Prostate gland (tissue), 2 donors: ENCODE data around the gene VPS13A. TPM values are rescaled to one million over a fixed set of nuclear protein-coding genes. Genes with fewer than 3 reads are reported as not detected.

Experiments used
- DNase-seq: peaks from one replicate; pipeline ENCODE4 v3.0.0-alpha.2; 2019; ENCODE audit warnings: low spot score
- H3K27ac ChIP-seq, 2 donors: fragments of 200-600 bp; sonication (generic); 2 replicates each; pipeline ENCODE4 v1.5.1; 2017 to 2019
- H3K27me3 ChIP-seq: fragments of 200-600 bp; sonication (generic); replicated peaks from 2 replicates; pipeline ENCODE4 v1.5.1; 2019; ENCODE audit not compliant: insufficient read depth
- H3K36me3 ChIP-seq, 2 donors: fragments of 200-600 bp; sonication (generic); 1 replicate in 1 of 2; 2 replicates in 1 of 2; pipeline versions ENCODE4 v1.5.1 to v1.8.1; 2017 to 2019
- H3K4me1 ChIP-seq: fragments of 200-600 bp; sonication (generic); replicated peaks from 2 replicates; pipeline ENCODE4 v1.5.1; 2019
- H3K4me3 ChIP-seq, 2 donors: fragments of 200-600 bp; sonication (generic); 2 replicates each; pipeline ENCODE4 v1.5.1; 2017 to 2019
- H3K9me3 ChIP-seq: fragments of 200-600 bp; sonication (generic); 2 replicates; pipeline ENCODE4 v1.5.1; 2017
- CTCF ChIP-seq, 4 experiments: fragments of 200-600 bp in 2 of 4; fragments of 450-650 bp in 2 of 4; sonication (generic) in 2 of 4; IDR thresholded peaks; 1 replicate in 3 of 4; 2 replicates in 1 of 4; pipeline ENCODE4 v1.5.1; 2016 to 2019; ENCODE audit warnings: antibody characterized with exemption in 4 of 4, mild to moderate bottlenecking in 2 of 4, moderate library complexity in 2 of 4
- POLR2A ChIP-seq: fragments of 450-650 bp; IDR thresholded peaks from one replicate; pipeline ENCODE4 v1.6.1; 2016; ENCODE audit warnings: antibody characterized with exemption, mild to moderate bottlenecking
- POLR2AphosphoS5 ChIP-seq: sonication (generic); formaldehyde crosslinking; IDR thresholded peaks from one replicate; pipeline ENCODE4 v1.6.1; 2017; ENCODE audit warnings: antibody characterized with exemption
- WGBS: methylation state at CpG from one replicate; pipeline ENCODE4 v1.1.5; 2018; 5-methylcytosine and 5-hydroxymethylcytosine counted together
- intact Hi-C: fragments of 100-400 bp; cut with DNase I; formaldehyde crosslinking; loops from one replicate; pipeline ENCODE4 v1.14.2; 2022
- total RNA-seq, 2 donors: library from RNA; depleted of rRNA; stranded (reverse); fragments of >200 nt; gene quantifications; one replicate each; pipeline ENCODE4 v1.1.0, GENCODE V29; 2016

Gene VPS13A
- total RNA-seq, 2 donors from 2014 or later, result 22.7 to 25.2 TPM

- Histone ChIP-seq H3K4me1 (no peaks in the 10 kb centered on the region), H3K9me3 (no peaks in the 10 kb centered on the region), H3K27ac (no peak overlapping the region), H3K27me3 (no peaks in the 10 kb centered on the region), H3K36me3 (no peaks in the 10 kb centered on the region), H3K4me3 (no peak overlapping the region)
- TF ChIP-seq POLR2AphosphoS5 (no peak), CTCF (IDR thresholded peaks at IDR 0.05) (no peak), POLR2A (no peak)
- no peak for DNase-seq
- intact Hi-C loops, result no loop called here
- WGBS, result 84% methylated on average over 8 of the region's 8 CpGs
Observed at GRCh38 chr9:77460938-77461337, 283.6 kb downstream of the VPS13A start.

- intact Hi-C loops, result no loop called here
- no peak overlapping the region for H3K4me3 ChIP-seq
- no peak for DNase-seq
- no peaks in the 10 kb centered on the region for H3K4me1 ChIP-seq
- TF ChIP-seq POLR2AphosphoS5 (no peak), CTCF (IDR thresholded peaks at IDR 0.05) (no peak), POLR2A (no peak)
- no peaks in the 10 kb centered on the region for H3K9me3 ChIP-seq
- H3K27ac ChIP-seq, result no peak overlapping the region
- 86% methylated on average over 10 of the region's 10 CpGs for WGBS
- no peaks in the 10 kb centered on the region for H3K27me3 ChIP-seq
- no peaks in the 10 kb centered on the region for H3K36me3 ChIP-seq
Observed at GRCh38 chr9:77462066-77462465, 284.7 kb downstream of the VPS13A start.

- H3K9me3 ChIP-seq, result no peaks in the 10 kb centered on the region
- H3K27ac ChIP-seq, result no peak overlapping the region
- no peak overlapping the region for H3K4me3 ChIP-seq
- intact Hi-C loops, result no loop called here
- H3K27me3 ChIP-seq, result no peaks in the 10 kb centered on the region
- no peak for DNase-seq
- TF ChIP-seq CTCF (IDR thresholded peaks at IDR 0.05) (no peak), POLR2AphosphoS5 (no peak), POLR2A (no peak)
- H3K36me3 ChIP-seq, result no peaks in the 10 kb centered on the region
- 42% methylated on average over 3 of the region's 3 CpGs for whole genome bisulfite sequencing
- no peaks in the 10 kb centered on the region for H3K4me1 ChIP-seq
Observed at GRCh38 chr9:77463151-77463550, 285.8 kb downstream of the VPS13A start.

- Histone ChIP-seq H3K36me3 (no peaks in the 10 kb centered on the region), H3K4me3 (no peak overlapping the region), H3K27ac (no peak overlapping the region), H3K27me3 (no peaks in the 10 kb centered on the region), H3K9me3 (no peaks in the 10 kb centered on the region), H3K4me1 (no peaks in the 10 kb centered on the region)
- no peak for DNase-seq
- WGBS, result 83% methylated on average over 3 of the region's 3 CpGs
- TF ChIP-seq CTCF (IDR thresholded peaks at IDR 0.05), result no peak
- TF ChIP-seq POLR2A, result no peak
- TF ChIP-seq POLR2AphosphoS5, result no peak
- intact Hi-C loops, result no loop called here
Observed at GRCh38 chr9:77464661-77465060, 287.3 kb downstream of the VPS13A start.

- DNase-seq, result no peak
- no peaks in the 10 kb centered on the region for H3K27me3 ChIP-seq
Observed at GRCh38 chr9:77469515-77470231, 292.3 kb downstream of the VPS13A start.

More at GRCh38 chr9:77469515-77470231, 292.3 kb downstream of the VPS13A start:
- H3K4me1 ChIP-seq, result no peaks in the 10 kb centered on the region
- intact Hi-C loops, result no loop called here
- H3K36me3 ChIP-seq, result no peaks in the 10 kb centered on the region
- H3K9me3 ChIP-seq, result no peaks in the 10 kb centered on the region
- no peak overlapping the region for H3K27ac ChIP-seq
- TF ChIP-seq POLR2A (no peak), POLR2AphosphoS5 (no peak)
- no peak overlapping the region for H3K4me3 ChIP-seq
- 48% methylated on average over 5 of the region's 5 CpGs for WGBS

Other genes starting within 250 kb of the VPS13A start
- gene FOXB2, start 157.9 kb upstream of the VPS13A start, total RNA-seq, result not detected